Fibroblast of villous mesenchyme (primary cell): Measurements from ENCODE around the gene COX7A2. TPM values are rescaled to one million over a fixed set of nuclear protein-coding genes. Genes with fewer than 3 reads are reported as not detected.

Experiments used
- DNase-seq: peaks from one replicate; pipeline ENCODE4 v3.0.0-alpha.2; 2010; ENCODE audit warnings: low read depth
- H3K4me3 ChIP-seq: 2 replicates; pipeline ENCODE4 v1.5.1; 2011; ENCODE audit warnings: low read depth, mild to moderate bottlenecking, low read length
- CTCF ChIP-seq: IDR thresholded peaks from 2 replicates; pipeline ENCODE4 v1.5.1; 2012; ENCODE audit warnings: low read depth, mild to moderate bottlenecking, low read length; ENCODE audit not compliant: insufficient read depth
- total RNA-seq: library from RNA; depleted of rRNA; stranded (reverse); fragments of >200 nt; gene quantifications from 2 replicates; pipeline ENCODE4 v1.2.3, GENCODE V29; 2012

Gene COX7A2
- total RNA-seq, 1 donor, result 120 TPM

- TF ChIP-seq CTCF, result no peak
- DNase-seq, result no peak
- peak overlapping the region; percentile 91 for H3K4me3 ChIP-seq
Observed at GRCh38 chr6:75281653-75282052, 38.1 kb upstream of the COX7A2 start.

- TF ChIP-seq CTCF, result no peak
- peak overlapping the region; percentile 91 for H3K4me3 ChIP-seq
Observed at GRCh38 chr6:75280131-75280855, 36.7 kb upstream of the COX7A2 start.

GRCh38 chr6:75279418-75279817 is 35.8 kb upstream of the COX7A2 start:
- H3K4me3 ChIP-seq, result no peak overlapping the region
- no peak for DNase-seq
- TF ChIP-seq CTCF, result no peak

More at GRCh38 chr6:75280131-75280855, 36.7 kb upstream of the COX7A2 start:
- DNase-seq, result peak; percentile 54

GRCh38 chr6:75278474-75279077 is 35.0 kb upstream of the COX7A2 start:
- TF ChIP-seq CTCF, result no peak
- no peak for DNase-seq

GRCh38 chr6:75275067-75275466 is 31.5 kb upstream of the COX7A2 start:
- no peak for TF ChIP-seq CTCF
- peak; percentile 78 for DNase-seq
- no peak overlapping the region for H3K4me3 ChIP-seq

More at GRCh38 chr6:75278474-75279077, 35.0 kb upstream of the COX7A2 start:
- no peak overlapping the region for H3K4me3 ChIP-seq

GRCh38 chr6:75273009-75273408 is 29.4 kb upstream of the COX7A2 start:
- TF ChIP-seq CTCF, result no peak
- DNase-seq, result peak; percentile 79
- no peak overlapping the region for H3K4me3 ChIP-seq
